BLaER1 (cell line): Measurements from ENCODE around the gene TMEM203.
A peak's percentile ranks its signal among the peaks of the same experiment; 100 is the strongest.
"Not testable (repeated sequence)": the region's sequence is repeated elsewhere in the genome, so short reads cannot be mapped to it uniquely, and the experiment has no call there.

Experiments
- H3K27ac ChIP-seq: shearing (Covaris generic); formaldehyde crosslinking; 2 replicates; pipeline ENCODE4 v1.8.1; 2022
- H3K27me3 ChIP-seq: shearing (Covaris generic); formaldehyde crosslinking; 2 replicates; pipeline ENCODE4 v1.8.1; 2022
- H3K36me3 ChIP-seq: shearing (Covaris generic); formaldehyde crosslinking; 2 replicates; pipeline ENCODE4 v1.8.1; 2022
- H3K4me1 ChIP-seq: shearing (Covaris generic); formaldehyde crosslinking; 2 replicates; pipeline ENCODE4 v1.8.1; 2022
- H3K4me2 ChIP-seq: shearing (Covaris generic); formaldehyde crosslinking; 2 replicates; pipeline ENCODE4 v1.8.1; 2022
- H3K4me3 ChIP-seq: shearing (Covaris generic); formaldehyde crosslinking; 2 replicates; pipeline ENCODE4 v1.8.1; 2022
- H3K9ac ChIP-seq: shearing (Covaris generic); formaldehyde crosslinking; 2 replicates; pipeline ENCODE4 v1.8.1; 2022
- H3K9me3 ChIP-seq: shearing (Covaris generic); formaldehyde crosslinking; 2 replicates; pipeline ENCODE4 v1.8.1; 2022
- H4K20me1 ChIP-seq: shearing (Covaris generic); formaldehyde crosslinking; 2 replicates; pipeline ENCODE4 v1.8.1; 2022
- Cebpa-rat ChIP-seq: shearing (Covaris generic); IDR thresholded peaks from 2 replicates; pipeline ENCODE4 v1.8.1; 2022

TMEM203 gene

DNA sequence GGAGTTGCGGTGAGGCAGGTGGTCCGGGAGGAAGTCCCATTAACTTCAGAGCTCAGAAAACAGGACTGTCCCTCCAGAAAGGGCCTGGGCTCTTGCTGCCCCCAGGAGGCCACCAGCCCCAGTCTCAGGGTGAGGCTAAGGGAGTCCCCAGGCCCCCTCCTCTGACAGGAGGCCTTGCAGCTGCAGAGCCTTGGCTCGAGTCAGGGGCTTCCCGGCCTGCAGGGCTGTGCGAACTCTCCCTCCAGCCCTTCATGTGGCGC, 42.4 kb upstream of the TMEM203 start:
- Histone ChIP-seq H3K4me1 (peaks cover 66% of the 10 kb centered on the region), H3K4me3 (no peak overlapping the region), H3K9me3 (no peaks in the 10 kb centered on the region), H3K36me3 (peaks cover 15% of the 10 kb centered on the region), H3K4me2 (0 out of 2 replicates have a peak overlapping the region, but pooled peaks have one; percentile 8), H3K27ac (no peak overlapping the region), H3K27me3 (no peaks in the 10 kb centered on the region), H4K20me1 (peaks cover 33% of the 10 kb centered on the region), H3K9ac (no peak overlapping the region)
- no peak for TF ChIP-seq Cebpa-rat

GRCh38 chr9:137247135-137247915, 41.9 kb upstream of the TMEM203 start:
- Histone ChIP-seq H3K4me3 (no peak overlapping the region), H3K36me3 (peaks cover 21% of the 10 kb centered on the region), H3K27ac (no peak overlapping the region), H3K4me1 (peaks cover 67% of the 10 kb centered on the region), H3K9me3 (no peaks in the 10 kb centered on the region), H4K20me1 (peaks cover 38% of the 10 kb centered on the region), H3K27me3 (no peaks in the 10 kb centered on the region), H3K9ac (no peak overlapping the region), H3K4me2 (0 out of 2 replicates have a peak overlapping the region, but pooled peaks have one; percentile 99)
- no peak for TF ChIP-seq Cebpa-rat

GRCh38 chr9:137245450-137246421, 40.3 kb upstream of the TMEM203 start:
- peak overlapping the region; percentile 38; the same call in 1 of the 2 replicates for H3K9ac ChIP-seq
- H3K4me3 ChIP-seq: no peak overlapping the region
- 0 out of 2 replicates have a peak overlapping the region, but pooled peaks have one; percentile 6 for H3K27ac ChIP-seq
- peaks cover 47% of the 10 kb centered on the region for H4K20me1 ChIP-seq
- no peaks in the 10 kb centered on the region for H3K27me3 ChIP-seq
- TF ChIP-seq Cebpa-rat: no peak
- peaks cover 67% of the 10 kb centered on the region for H3K4me1 ChIP-seq
- peak overlapping the region; percentile 99 for H3K4me2 ChIP-seq
- no peaks in the 10 kb centered on the region for H3K9me3 ChIP-seq
- H3K36me3 ChIP-seq: peaks cover 28% of the 10 kb centered on the region

DNA sequence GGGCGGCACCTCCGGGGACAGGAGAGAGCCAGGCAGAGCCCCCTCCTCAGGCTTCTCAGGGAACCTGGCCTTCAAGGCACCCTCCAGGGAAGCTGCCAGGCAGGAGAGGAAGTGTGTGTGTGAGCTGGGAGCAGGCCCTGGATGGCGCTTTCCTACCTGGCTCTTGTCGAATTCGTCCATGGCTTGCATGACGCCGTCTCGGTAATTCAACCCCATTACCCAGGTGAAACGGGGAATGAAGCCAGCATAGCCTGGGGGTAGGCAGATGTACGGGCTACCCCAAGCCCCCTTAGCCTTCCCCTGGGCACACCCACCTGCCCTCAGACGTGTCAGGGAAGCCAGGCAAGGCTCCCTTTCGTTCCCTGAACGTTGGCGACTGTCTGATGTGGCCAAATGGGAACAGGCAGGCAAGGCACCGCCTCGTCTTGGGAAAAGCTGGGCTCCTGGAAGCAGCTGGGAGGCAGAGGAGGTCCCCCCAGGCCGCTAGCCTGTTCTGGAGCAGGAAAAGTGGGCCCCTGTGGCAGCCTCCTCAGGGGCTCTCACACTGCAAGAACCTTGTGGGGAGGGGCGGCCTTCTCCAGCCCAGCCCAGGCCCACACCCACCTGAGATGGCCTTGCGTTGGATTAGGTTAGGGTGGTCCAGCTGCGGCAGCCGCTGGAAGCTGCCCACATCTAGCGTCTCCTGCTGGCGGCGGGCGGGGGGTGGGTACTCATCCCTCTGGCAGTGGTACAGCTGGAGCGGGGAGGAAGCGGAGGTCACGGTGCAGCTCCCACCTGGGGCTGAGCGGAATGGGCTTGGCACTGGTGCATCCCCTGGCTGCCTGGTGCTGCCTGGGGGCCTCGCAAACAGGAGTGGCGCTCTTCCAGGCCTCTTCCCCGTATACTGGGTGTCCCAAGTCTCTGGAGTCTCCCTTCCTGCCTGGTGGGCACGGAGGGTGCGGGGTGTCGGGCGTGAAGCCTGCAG, 39.3 kb upstream of the TMEM203 start:
- H3K36me3 ChIP-seq: peaks cover 28% of the 10 kb centered on the region
- H3K4me2 ChIP-seq: peak overlapping the region; percentile 99
- H3K4me3 ChIP-seq: no peak overlapping the region
- peak overlapping the region; percentile 27; the same call in 1 of the 2 replicates for H3K27ac ChIP-seq
- no peak for TF ChIP-seq Cebpa-rat
- peaks cover 47% of the 10 kb centered on the region for H4K20me1 ChIP-seq
- H3K9me3 ChIP-seq: no peaks in the 10 kb centered on the region
- H3K27me3 ChIP-seq: no peaks in the 10 kb centered on the region
- peak overlapping the region; percentile 38 for H3K9ac ChIP-seq
- peaks cover 65% of the 10 kb centered on the region for H3K4me1 ChIP-seq

DNA sequence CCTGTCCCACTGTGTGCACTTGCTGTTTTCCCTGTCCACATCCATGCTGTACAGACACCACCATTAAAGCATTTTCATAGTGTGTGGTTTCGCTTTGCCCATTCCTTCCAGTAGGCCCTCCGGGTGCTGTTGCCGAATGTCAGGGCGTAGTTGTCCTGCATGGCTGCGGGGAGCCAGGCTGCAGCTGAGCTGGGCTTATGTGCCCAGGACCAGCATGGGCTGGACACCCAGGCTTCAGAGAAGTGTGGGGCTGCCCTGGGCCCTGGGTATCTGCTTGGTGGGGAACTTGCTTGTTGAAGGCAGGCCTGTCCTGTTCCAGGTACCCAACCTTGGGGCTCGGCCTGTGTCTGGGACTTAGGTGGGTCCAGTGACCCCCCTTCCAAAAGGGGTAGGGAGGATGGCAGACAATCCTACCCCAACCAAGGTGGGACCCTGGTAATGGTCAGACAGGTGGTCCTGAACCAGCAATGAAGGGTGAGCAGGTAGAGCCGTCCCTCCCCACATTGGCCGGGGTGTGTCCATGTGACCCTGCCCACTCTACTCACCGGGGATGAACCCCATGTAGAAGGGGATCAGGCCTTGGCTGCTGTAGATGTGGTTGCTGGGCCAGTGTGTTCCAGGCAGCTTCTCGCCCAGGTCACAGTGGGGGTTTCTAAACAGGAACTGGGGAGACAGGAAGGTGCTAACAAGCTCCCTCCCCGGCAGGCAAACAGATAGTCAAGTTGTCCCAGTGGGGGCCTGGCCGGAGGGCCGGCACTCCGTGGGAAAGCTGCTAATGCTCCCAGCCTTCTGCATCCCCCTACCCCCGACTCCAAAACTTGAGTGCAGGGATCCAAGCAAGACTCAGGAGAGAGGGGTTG, 38.4 kb upstream of the TMEM203 start:
- Histone ChIP-seq H3K27me3 (no peaks in the 10 kb centered on the region), H3K4me1 (peaks cover 74% of the 10 kb centered on the region), H4K20me1 (peaks cover 47% of the 10 kb centered on the region), H3K36me3 (peaks cover 28% of the 10 kb centered on the region), H3K27ac (no peak overlapping the region), H3K9me3 (no peaks in the 10 kb centered on the region), H3K9ac (peak overlapping the region; percentile 38; the same call in 1 of the 2 replicates), H3K4me3 (no peak overlapping the region; the same call in 1 of the 2 replicates), H3K4me2 (peak overlapping the region; percentile 99)
- no peak for TF ChIP-seq Cebpa-rat

DNA sequence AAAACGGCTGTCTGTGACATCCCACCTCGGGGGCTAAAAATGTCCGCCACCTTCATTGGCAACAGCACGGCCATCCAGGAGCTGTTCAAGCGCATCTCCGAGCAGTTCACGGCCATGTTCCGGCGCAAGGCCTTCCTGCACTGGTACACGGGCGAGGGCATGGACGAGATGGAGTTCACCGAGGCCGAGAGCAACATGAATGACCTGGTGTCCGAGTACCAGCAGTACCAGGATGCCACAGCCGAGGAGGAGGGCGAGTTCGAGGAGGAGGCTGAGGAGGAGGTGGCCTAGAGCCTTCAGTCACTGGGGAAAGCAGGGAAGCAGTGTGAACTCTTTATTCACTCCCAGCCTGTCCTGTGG, 37.8 kb upstream of the TMEM203 start:
- peak overlapping the region; percentile 96; the same call in 1 of the 2 replicates for H3K4me3 ChIP-seq
- H3K27me3 ChIP-seq, H3K9me3 ChIP-seq, H3K27ac ChIP-seq: not testable (repeated sequence)
- H4K20me1 ChIP-seq: peaks cover 47% of the 10 kb centered on the region
- peaks cover 28% of the 10 kb centered on the region for H3K36me3 ChIP-seq
- H3K4me2 ChIP-seq: peak overlapping the region; percentile 99
- peak overlapping the region; percentile 96; the same call in 1 of the 2 replicates for H3K9ac ChIP-seq
- H3K4me1 ChIP-seq: peaks cover 80% of the 10 kb centered on the region

DNA sequence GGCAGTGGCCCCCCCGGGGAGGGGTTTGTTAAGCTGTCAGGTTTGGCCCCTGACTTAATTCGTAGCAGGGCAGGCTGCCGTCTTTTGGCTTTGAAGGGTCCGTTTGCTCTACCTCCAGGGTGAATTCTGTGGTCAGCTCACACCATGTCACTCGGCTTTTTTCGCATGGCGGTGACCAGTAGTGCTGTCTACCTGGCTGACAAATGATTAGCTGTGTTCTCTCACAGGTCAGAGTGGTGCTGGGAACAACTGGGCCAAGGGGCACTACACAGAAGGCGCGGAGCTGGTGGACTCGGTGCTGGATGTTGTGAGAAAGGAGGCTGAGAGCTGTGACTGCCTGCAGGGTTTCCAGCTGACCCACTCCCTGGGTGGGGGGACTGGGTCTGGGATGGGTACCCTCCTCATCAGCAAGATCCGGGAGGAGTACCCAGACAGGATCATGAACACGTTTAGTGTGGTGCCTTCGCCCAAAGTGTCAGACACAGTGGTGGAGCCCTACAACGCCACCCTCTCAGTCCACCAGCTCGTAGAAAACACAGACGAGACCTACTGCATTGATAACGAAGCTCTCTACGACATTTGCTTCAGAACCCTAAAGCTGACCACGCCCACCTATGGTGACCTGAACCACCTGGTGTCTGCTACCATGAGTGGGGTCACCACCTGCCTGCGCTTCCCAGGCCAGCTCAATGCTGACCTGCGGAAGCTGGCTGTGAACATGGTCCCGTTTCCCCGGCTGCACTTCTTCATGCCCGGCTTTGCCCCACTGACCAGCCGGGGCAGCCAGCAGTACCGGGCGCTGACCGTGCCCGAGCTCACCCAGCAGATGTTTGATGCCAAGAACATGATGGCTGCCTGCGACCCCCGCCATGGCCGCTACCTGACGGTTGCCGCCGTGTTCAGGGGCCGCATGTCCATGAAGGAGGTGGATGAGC, 37.1 kb upstream of the TMEM203 start:
- H3K27ac ChIP-seq: peak overlapping the region; percentile 90
- H3K4me2 ChIP-seq: peak overlapping the region; percentile 99
- peak overlapping the region; percentile 96 for H3K9ac ChIP-seq
- no peaks in the 10 kb centered on the region for H3K27me3 ChIP-seq
- peaks cover 28% of the 10 kb centered on the region for H3K36me3 ChIP-seq
- no peak for TF ChIP-seq Cebpa-rat
- H3K9me3 ChIP-seq: no peaks in the 10 kb centered on the region
- H3K4me3 ChIP-seq: peak overlapping the region; percentile 96
- H3K4me1 ChIP-seq: peaks cover 81% of the 10 kb centered on the region
- H4K20me1 ChIP-seq: peaks cover 47% of the 10 kb centered on the region
